Stimulated activated CD4-positive, alpha-beta T cell treated with anti-CD3 and anti-CD28 coated beads, Interleukin-2, amount 100 ng/mL, for 24 hours (primary cell): Measurements from ENCODE around the gene SCAMP3.
"Not testable (repeated sequence)": the region's sequence is repeated elsewhere in the genome, so short reads cannot be mapped to it uniquely, and the experiment has no call there.

Source experiments
- DNase-seq, 2 donors: peaks; one replicate each; pipeline ENCODE4 v3.0.0-alpha.2; 2020

The SCAMP3 gene

DNA sequence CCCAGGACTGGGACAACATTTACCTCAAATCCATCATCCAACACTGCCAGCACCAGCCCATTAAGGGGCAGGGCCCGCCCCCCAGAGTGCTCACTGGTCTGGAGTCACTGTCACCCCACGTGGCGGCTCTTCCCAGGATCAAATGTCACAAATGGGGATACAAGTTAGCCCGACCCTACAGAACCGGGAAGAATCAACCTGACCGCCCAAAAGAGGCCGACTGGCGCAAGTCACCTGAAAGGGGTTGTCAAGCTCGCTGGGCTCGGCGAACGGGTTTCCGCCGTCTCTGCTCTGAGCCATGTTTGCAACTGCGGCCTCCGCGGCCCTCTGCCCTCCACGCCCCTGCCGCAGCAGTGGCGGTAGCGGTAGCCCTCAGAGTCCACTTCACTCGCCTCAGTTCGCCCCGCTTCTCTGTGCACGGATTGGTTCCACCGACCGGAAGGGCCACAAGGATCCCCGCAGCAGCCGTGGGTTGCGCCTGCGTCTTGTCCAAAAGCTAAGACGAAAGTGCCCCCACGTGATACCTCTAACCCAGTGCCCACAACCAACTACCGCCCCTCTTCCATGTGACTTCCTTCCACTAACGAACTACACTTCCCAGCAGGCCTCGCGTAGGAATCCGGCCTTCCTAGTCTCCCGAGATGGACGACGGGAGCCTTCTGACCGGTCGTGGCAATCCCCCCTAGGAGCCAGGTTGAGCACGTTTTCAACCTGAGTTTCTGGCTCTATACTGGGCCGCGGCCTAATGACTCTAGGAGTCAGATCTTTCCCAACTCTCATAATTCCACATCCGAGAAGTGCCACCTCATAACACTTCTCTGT lies at the start of gene SCAMP3:
Gene SCAMP3, minus strand, starts transcription at position 509 of the 822 bp plus-strand sequence. Its CDS starts 209 bp downstream, at position 300.
- peak; percentile 87 to 90 for DNase-seq

- no peak for DNase-seq
Observed at GRCh38 chr1:155309423-155310021, 47.4 kb upstream of the SCAMP3 start.

- peak; percentile 96 for DNase-seq
Observed at GRCh38 chr1:155308493-155309422, 46.6 kb upstream of the SCAMP3 start, which contains the start of gene FDPS. TSS of gene FDPS (plus strand) at chr1:155308866. CDS start at chr1:155309790, 924 bp downstream.

DNA sequence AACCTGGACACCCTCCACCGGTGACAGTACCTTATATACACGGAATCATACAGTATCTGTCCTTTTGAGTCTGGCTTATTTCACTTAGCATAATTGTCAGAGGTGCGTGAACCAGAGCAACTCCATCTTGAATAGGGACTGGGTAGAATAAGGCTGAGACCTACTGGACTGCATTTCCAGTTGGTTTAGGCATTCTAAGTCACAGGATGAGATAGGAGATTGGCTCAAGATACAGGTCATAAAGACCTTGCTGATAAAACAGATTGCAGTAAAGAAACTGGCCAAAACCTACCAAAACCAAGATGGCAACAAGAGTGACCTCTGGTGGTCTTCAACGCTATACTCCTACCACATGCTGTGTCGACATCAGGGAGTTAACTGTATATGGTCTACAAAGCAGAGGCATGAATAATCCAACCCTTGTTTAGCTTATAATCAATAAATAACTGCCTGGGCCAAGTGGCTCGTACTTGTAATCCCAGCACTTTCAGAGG lies 45.1 kb upstream of the SCAMP3 start:
- no peak for DNase-seq

GRCh38 chr1:155305881-155306391 lies 43.8 kb upstream of the SCAMP3 start:
- no peak for DNase-seq

DNA sequence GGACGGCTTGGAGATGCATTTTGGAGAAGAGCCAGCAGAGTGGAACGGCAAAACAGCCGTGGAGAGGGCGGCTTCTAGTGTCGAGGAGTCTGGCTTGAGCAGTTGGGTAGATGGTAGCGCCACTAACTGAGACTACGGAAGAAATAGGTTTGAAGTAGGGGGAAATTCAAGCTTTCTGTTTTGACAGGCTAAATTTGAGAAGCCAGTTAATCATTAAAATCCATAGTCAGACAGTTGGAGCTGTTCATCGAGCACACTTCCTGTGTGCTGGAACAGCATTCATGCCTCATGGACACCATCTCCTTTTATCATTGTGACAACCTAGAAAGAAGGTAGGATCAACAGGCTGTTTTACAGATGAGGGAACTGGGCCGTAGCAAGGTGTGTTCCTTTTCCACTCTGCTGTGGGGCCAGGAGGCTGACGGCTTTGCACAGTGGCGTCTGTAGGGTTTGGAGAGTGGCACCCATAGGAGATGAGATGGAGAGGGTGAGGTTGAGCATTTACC lies 42.5 kb upstream of the SCAMP3 start:
- DNase-seq: no peak

DNA sequence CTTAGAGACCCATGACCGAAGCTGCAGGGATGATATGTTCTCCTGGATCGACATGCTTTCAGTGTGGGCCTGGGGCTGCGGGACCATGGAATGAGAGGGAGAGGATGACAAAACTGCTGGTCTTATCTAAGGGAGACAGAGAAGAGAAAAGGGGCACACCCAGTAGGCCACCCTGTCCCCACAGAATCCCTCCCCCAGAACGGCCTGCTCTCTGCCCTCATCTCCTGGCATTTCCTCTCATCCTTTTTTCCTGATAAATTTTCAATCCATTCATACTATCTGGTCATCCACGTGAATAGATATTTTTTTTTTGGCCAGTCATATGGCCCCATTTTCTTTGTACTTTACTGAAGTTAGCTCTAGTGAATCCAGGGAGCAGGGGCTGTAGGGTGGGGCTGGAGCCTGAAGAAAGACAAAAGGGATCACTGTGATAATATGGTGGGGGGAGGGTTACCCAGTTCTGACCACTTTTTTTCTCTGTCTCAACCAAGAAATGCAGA lies 39.2 kb upstream of the SCAMP3 start, which contains the start of gene PKLR:
Gene PKLR, minus strand, starts transcription at position 97 of the 500 bp plus-strand sequence. Its CDS starts 43 bp downstream, at position 54.
- no peak for DNase-seq

DNA sequence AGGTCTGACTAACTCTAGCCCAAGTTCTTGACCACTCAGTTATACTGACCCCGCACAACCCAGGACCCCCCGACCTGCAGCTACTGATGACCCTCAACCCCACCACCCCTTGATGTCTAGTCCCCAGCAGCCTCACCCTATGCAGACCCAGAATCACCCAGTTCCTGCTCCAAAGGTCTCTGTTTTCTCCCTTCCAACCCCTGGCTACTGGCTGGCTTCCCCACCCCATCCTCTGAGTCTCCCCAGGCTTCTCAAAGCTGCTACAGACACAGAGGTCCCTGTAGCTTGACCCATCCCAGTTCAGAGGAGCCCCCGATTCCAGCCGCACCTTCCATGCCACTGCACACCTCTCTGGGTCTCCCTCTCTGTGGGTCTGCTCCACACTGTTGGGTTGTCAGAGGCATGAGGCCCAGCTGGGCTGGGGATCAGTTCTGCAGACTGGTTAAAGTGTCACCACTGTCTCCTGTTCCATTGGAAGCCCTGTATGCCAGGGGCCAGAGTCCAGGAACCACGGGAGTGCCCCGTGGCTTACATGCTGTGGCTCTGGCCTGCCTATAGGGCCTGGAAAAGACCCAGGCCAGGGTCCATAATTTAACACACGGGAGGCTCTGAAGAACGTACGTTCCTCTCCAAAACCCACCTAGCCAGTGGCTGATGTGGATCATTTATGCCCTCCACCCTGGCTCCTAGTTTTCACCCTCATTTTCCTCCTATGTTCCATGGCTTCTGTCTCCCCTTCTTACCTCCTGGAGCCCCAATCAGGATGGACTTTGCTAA lies 38.6 kb upstream of the SCAMP3 start:
- DNase-seq: no peak

- no peak for DNase-seq
Observed at GRCh38 chr1:155300024-155300423, 37.9 kb upstream of the SCAMP3 start.

DNA sequence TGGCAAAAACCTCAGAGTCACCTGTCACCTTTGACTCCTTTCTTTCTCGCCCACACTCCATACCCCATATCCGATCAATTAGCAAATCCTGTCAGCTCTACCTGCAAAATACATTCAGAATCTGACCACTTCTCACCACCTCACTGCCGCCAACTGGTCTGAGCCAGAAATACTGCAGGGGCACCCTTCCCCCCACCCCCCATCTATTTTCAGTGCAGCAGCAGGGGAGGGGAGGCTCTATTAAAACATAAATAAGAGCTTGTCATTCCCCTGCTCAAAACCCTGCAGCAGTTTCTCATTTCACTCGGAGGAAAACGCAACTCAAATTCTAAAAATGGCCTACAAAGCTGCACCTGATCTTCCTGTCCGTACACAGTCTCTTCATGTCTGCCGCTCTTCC lies 35.2 kb upstream of the SCAMP3 start:
- no peak for DNase-seq

GRCh38 chr1:155296661-155297060 lies 34.5 kb upstream of the SCAMP3 start:
- no peak for DNase-seq

DNA sequence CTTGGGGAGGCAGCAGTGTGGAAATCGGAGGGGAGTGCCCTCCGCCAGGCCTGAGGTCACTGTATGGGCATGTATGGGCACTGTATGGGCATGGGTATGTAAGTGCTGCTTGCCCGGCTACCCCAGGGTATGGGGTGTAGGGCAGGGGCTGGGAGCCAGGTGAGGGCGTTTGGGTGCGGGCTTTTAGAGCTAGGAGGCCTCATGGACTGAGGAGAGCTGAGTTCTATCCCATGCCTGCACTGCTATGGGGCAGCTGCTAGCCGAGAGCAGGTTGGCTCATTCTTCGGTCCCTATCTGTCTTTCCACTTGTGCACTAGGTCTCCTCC lies 33.7 kb upstream of the SCAMP3 start:
- DNase-seq: no peak

GRCh38 chr1:155295183-155295941 lies 33.2 kb upstream of the SCAMP3 start:
- DNase-seq: no peak

GRCh38 chr1:155294520-155295182 lies 32.5 kb upstream of the SCAMP3 start:
- no peak for DNase-seq

- DNase-seq: no peak
Observed at GRCh38 chr1:155293086-155293749, 31.1 kb upstream of the SCAMP3 start.

GRCh38 chr1:155291006-155291405 lies 28.8 kb upstream of the SCAMP3 start:
- not testable (repeated sequence) for DNase-seq

DNA sequence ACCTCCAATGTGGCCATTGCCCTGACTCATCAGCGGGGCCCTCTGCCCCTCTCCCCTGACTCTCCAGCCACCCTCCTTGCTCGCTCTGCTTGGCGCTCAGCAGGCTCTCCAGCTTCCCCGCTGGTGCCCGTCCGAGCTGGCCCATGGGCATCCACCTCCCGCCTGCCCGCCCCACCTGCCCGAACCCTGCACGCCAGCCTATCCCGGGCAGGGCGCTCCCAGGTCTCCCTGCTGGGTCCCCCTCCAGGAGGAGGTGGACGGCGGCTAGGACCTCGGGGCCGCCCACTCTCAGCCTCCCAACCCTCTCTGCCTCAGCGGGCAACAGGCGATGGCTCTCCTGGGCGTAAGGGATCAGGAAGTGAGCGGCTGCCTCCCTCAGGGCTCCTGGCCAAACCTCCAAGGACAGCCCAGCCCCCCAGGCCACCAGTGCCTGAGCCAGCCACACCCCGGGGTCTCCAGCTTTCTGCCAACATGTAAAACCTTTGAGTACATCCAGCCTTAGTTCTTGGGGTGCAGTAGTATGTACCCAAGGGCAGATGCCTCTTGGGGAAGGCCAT lies 25.9 kb upstream of the SCAMP3 start:
- DNase-seq: no peak

DNA sequence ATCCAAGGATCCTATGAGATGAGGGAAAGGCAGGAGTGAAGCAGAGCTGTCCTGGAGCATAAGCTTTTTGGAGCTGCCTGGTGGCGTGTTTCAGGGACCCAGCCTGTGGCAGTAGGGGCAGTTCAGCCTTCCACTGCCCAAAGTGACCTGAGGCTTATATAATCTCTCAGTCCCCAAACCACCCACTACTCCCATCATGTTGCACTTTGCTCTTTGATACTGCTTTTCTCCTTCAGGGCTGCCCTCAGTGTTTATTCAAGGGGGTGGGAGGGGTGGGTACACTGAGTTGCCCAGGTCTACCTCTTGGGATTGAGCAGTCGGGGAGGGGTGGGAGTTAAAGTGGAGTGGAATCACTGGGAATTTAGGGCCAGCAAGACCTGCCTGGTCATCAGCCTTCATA lies 24.4 kb upstream of the SCAMP3 start:
- DNase-seq: no peak

- DNase-seq: no peak
Observed at GRCh38 chr1:155285631-155286044, 23.5 kb upstream of the SCAMP3 start.
